ENCODE measurements around the gene GABRE.

DNA sequence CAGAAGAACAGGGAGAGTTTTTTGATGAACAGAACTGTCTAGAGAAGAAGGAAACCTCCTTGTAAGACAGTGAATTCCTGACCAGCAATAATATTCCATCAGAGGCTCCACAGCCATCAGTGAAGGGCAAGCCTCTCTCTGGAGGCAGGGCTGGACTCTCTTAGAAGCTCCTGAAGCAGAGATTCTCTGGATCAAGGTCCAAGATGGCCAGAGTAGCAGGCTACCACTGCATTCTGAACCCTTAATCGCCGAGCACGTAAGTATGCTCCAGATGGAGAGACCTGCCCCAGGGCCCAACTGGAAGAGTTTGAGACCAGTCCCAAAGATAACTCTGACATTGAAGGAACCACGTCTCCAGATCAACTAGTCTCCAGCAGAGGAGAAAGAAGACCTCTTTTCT is 16.4 kb downstream of the GABRE start:
- TF ChIP-seq, protein P1, sequence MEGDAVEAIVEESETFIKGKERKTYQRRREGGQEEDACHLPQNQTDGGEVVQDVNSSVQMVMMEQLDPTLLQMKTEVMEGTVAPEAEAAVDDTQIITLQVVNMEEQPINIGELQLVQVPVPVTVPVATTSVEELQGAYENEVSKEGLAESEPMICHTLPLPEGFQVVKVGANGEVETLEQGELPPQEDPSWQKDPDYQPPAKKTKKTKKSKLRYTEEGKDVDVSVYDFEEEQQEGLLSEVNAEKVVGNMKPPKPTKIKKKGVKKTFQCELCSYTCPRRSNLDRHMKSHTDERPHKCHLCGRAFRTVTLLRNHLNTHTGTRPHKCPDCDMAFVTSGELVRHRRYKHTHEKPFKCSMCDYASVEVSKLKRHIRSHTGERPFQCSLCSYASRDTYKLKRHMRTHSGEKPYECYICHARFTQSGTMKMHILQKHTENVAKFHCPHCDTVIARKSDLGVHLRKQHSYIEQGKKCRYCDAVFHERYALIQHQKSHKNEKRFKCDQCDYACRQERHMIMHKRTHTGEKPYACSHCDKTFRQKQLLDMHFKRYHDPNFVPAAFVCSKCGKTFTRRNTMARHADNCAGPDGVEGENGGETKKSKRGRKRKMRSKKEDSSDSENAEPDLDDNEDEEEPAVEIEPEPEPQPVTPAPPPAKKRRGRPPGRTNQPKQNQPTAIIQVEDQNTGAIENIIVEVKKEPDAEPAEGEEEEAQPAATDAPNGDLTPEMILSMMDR (IDR thresholded peaks at IDR 0.05; ENCODE audit: low read length) = no peak
- TF ChIP-seq EZH2 (optimal IDR thresholded peaks at IDR 0.05; ENCODE audit: low read depth, low read length) = no peak
